ENCODE measurements around the gene TAOK1. TPM values are rescaled to one million over a fixed set of nuclear protein-coding genes. Genes with fewer than 3 reads are reported as not detected.

The TAOK1 gene
- total RNA-seq, 1 donor from 2014 or later = 34.1 TPM

- peak overlapping the region; percentile 63 for H3K4me3 ChIP-seq (ENCODE audit: low read depth, low read length)
- DNase-seq (ENCODE audit: low read depth) = no peak
- TF ChIP-seq CTCF (conservative IDR thresholded peaks at IDR 0.05; ENCODE audit: low read depth, low read length) = no peak
Measured at GRCh38 chr17:29590411-29591145, 200.4 kb downstream of the TAOK1 start.

- peak overlapping the region; percentile 53 for H3K4me3 ChIP-seq (ENCODE audit: low read depth, low read length)
- DNase-seq (ENCODE audit: low read depth) = no peak
- TF ChIP-seq CTCF (conservative IDR thresholded peaks at IDR 0.05; ENCODE audit: low read depth, low read length) = no peak
Measured at GRCh38 chr17:29591146-29591736, 201.1 kb downstream of the TAOK1 start.

- no peak for DNase-seq (ENCODE audit: low read depth)
- TF ChIP-seq CTCF (conservative IDR thresholded peaks at IDR 0.05; ENCODE audit: low read depth, low read length) = peak; percentile 95
- peak overlapping the region; percentile 53 for H3K4me3 ChIP-seq (ENCODE audit: low read depth, low read length)
Measured at GRCh38 chr17:29591737-29592608, 201.8 kb downstream of the TAOK1 start.

GRCh38 chr17:29592850-29593551 is 202.8 kb downstream of the TAOK1 start, which contains the start of gene ANKRD13B:
Gene ANKRD13B (plus strand): TSS chr17:29593132. CDS start chr17:29593622, 490 bp downstream.
- TF ChIP-seq CTCF (conservative IDR thresholded peaks at IDR 0.05; ENCODE audit: low read depth, low read length) = no peak
- no peak for DNase-seq (ENCODE audit: low read depth)
- peak within 1 kb of the TSS; percentile 63 for H3K4me3 ChIP-seq (ENCODE audit: low read depth, low read length)

GRCh38 chr17:29593591-29594518 is 203.7 kb downstream of the TAOK1 start:
- H3K4me3 ChIP-seq (ENCODE audit: low read depth, low read length) = peak overlapping the region; percentile 63
- peak; percentile 34 for TF ChIP-seq CTCF (conservative IDR thresholded peaks at IDR 0.05; ENCODE audit: low read depth, low read length)
- DNase-seq (ENCODE audit: low read depth) = no peak

Measured in epithelial cell of proximal tubule (primary cell).